NCI-H345 (cell line): ENCODE results near the gene RGS12.

Experiments
- DNase-seq: peaks from one replicate; lab custom pipeline; 2025; lab: John Stamatoyannopoulos, UW

Gene RGS12

DNA sequence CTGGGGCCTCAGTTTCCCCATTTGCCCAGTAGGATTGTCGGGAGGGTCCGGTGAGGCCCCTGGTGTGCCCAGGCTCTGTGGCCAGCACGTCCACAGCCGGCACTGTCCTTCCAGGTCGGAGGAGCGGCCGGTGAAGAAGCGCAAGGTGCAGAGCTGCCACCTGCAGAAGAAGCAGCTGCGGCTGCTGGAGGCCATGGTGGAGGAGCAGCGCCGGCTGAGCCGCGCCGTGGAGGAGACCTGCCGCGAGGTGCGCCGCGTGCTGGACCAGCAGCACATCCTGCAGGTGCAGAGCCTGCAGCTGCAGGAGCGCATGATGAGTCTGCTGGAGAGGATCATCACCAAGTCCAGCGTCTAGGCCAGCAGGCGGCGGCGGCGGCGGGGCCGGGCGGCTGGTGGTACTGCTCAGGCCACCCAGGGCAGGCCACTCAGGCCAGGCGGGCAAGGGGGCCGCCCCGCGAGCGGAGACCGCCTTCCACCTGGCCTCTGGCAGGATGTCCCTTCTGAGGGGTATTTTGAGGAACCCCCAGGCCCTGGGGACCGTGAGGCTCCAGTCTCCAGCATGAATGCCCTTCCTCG is 37.1 kb upstream of the RGS12 start:
- no peak for DNase-seq

DNA sequence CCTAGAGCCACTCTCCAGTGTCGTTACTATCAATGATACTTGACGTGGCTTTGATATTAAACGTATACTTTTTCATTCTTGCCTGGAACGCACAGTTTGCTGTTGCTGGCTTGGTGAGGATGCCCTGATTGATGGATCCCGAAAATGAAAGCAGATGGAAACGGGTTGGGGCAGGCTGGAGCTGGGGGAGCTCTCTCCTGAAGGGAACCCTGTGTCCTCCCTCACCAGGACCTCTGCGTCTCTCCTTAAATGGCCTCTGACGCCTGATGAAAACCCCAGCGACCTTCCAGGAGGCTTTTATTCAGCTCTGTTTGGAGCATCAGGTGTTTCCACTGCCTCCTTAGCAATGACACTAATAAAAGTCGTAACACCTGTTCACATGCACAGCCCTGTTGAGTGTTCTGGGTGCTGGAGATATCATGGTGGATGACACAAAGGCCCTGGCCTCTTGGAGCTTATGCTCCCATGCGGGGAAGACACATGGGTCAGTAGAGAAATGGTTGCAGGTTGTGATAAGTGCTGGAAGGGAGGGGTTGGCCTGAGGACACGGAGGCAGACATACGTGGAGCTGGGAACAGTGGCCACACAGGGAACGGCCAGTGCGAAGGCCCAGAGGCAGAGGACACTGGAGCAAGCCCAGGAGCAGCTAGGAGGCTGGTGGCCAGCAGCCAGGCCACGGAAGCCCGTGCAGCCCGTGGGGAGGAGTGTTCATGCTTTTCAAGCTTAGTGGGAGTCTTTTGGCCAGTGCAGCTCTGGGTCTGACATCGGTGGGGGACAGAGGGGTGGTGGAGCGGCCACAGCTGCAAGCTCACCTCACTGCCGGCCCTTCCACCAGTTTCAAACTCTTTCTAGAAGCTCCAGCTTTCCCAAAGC is 36.4 kb upstream of the RGS12 start:
- DNase-seq, result no peak

DNA sequence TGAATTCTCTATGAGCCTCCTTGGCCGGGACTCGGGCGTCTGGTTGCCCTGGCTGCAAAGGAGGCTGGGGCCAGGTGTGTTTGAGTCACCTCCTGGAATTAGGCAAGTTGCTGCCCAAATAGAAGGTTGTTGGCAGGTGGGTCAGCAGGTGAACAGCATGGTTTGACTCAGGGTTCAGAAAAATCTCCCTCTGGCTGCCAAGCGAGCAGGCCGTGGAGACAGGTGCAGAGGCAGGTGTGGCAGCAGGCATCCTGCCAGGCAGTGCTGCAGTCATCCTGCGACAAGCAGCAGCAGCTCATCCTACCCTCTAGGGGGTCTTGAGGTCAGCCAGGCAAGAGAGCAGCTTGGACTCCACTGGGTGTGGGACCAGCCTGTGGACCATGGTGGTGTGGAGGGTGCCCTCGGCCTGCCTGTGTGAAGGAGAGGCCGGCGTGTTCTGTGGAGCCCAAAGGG is 35.7 kb upstream of the RGS12 start:
- DNase-seq, result peak; percentile 67

DNA sequence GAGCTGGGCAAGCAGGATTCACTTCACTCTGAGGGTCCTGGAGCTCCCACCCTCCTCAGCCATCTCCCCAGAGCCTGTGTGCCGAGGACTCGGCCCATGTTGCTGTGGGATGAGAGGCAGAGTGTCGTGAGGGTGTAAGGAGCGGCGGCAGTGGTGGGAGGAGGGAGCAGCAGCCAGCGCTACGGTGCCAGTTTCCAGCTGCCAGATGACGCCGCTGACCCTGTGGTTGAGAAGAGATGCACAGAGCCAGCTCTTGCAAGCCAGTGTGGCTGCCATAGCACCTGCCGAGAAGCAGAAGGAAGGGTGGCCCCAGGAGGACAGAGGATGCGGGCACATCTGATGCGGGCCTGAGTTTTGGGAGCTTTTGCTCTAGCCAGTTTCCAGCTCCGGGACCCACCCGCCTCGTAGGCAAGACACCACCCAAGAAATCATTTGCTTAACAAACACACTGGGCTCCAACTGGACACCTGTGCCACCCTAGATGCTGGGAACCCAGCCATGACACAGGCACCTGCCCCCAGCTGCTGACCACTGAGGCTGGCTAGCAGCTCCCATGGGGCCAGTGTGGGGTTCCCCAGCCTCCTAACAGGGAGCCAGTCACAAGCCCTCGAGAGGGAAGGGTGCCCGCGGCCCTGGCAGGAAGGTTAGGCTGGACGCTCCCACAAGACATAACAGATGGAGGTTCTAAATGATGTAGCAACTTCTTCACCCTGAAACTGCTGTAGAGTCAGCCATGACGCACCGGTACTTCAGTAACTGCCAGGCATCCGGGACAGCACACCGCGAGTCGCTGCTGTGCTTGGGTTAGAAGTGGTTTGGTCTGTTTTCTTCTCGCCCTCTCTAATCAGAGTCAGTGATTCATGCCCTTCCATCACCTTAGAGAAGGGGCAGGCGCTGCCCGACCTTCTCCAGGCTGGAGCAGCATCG is 35.0 kb upstream of the RGS12 start:
- DNase-seq, result no peak

DNA sequence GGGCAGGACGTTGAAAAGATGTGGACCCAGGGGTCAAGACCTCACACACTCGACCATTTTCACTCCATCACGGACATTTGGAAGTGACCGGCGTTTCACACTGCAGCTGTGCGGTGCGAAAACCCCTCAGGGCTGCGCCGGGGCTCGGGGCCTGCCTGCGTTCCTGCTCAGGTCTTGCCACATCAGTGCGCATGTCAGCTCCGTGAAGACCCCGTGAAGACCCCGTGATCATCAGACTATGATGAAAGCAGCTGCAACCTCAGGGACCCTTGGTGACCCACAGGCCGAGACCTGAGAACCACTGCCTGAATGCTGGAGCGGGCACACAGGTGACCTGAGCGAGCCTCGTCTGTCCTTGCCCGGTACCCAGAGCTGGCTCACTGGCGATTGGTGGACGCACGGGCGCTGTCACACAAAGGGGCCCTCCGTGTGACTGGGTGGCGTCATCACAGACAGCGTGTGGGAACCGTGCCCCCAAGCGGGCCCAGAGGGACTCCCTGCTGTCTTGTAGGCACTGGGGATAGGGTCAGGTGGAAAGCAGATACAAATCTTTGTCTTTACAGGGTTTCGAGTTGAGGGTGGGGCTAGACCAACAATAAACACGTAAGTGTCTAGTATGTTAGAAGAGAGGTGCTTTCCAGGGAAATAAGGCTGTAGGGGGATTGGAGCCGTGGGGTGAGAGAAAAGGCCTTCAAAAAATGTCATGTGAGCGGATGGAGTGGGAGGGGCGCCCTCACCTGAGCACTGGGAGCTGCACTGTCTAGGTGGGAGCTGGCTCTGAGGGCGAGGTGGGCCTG is 31.2 kb upstream of the RGS12 start:
- DNase-seq, result no peak

DNA sequence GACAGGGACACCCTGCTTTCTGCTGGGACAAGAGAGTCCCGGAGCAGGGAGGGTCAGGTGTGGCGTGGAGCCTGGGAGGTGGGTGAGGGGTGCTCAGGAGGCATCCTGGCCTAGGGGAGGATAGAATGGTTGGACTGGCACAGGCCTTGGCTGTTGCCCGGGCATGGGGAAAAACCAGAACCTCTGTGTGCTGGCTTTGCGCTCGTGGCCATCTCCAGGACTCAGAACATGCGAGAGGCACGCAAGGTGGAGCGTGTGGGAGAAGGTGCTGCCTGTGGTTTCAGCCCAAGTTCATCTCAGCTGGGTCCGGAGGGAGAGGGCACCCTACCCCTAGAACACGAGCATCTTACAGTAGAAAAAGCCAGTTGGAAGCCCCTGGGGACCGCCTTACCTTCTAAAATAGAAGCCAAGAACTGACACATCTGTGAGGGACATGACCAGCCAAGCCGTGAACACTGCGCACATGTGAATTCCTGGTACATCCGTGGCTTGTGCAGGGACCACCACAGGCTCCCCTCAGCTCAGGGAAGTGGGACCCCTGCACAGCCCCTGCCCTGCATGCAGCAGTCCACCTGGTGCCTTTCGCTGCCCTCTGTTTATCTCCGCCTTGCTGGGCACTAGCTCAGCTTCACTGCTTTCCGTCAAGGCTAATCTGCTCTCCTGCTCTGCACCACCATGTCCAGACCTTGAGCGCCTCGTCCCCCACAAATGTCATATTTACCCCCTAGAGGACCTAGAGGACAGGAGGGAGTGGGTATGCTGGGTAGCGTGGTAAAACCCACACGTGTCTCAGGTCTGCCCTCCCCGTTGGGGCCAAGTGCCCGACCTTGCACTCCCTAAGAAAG is 30.4 kb upstream of the RGS12 start:
- no peak for DNase-seq

DNA sequence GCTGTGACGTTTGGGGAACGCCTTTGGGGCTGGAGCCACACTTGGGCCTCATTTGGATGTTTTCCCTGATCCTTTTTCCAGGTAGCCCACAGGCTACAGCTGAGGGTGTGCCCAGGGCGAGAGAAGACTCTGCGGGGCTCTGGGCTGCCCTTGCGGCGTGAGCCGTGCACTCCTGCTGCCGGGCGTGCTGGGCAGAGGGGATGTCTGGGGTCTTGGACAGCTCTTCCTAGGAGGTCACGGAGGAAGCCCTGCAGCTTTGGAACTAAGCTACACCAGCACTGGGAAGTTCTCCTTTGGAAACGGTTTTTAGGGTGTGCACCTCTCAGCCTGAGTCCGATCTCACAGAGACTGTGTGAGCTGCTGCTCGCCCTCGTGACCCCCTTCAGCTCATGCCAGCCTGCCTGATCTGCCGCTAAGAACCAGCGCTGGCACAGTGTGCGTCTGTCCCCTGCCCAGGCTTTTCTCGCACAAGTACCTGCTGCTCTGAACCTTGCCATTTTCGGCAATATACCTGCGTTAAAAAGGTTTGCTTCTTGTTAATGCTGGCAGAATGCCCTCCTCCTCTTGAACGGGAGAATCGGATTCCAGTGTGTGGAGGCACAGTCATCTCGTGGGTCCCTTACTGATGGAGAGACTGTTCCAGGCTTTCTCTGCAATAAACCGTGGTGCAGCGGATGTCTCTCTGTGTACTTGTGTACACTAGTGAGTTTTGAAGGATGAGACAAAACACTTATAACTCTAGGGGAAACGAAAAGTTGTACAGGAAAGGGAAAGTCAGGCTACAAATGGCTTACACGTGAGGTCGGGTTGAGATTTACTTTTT is 29.6 kb upstream of the RGS12 start:
- DNase-seq, result no peak

DNA sequence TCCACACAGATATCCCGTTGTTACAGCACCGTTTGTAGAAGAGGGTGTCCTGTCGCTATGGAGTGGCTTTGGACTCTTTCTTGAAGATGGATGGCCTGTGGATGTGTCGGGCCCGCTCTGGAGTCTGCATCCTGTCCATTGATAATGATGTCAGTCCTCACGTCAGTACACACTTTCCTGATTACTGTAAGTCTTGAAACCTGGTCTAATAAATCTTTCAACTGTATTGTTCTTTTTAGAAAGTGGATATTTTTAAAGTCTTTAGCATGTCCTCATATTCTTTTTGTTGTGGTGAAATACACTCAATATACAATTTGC is 29.0 kb upstream of the RGS12 start:
- DNase-seq, result no peak

DNA sequence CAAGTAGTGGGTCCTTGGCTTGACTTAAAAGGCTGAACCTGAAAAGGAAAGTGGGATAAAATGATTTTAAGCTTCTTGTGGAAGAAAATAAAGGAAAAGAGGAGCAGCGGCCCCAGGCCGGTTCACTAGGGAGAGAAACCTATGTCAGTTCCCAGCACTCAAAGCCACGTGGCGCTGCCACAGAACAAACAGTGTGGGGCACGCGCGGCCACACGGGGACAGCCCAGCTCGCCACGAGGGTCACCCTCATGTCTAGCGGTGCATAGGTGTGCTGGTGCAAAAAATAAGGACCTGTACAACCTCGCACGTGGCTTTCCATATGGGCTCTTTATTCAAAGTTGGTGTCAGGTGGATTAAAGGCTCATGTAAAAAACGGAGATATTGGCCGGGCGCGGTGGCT is 26.7 kb upstream of the RGS12 start:
- no peak for DNase-seq

DNA sequence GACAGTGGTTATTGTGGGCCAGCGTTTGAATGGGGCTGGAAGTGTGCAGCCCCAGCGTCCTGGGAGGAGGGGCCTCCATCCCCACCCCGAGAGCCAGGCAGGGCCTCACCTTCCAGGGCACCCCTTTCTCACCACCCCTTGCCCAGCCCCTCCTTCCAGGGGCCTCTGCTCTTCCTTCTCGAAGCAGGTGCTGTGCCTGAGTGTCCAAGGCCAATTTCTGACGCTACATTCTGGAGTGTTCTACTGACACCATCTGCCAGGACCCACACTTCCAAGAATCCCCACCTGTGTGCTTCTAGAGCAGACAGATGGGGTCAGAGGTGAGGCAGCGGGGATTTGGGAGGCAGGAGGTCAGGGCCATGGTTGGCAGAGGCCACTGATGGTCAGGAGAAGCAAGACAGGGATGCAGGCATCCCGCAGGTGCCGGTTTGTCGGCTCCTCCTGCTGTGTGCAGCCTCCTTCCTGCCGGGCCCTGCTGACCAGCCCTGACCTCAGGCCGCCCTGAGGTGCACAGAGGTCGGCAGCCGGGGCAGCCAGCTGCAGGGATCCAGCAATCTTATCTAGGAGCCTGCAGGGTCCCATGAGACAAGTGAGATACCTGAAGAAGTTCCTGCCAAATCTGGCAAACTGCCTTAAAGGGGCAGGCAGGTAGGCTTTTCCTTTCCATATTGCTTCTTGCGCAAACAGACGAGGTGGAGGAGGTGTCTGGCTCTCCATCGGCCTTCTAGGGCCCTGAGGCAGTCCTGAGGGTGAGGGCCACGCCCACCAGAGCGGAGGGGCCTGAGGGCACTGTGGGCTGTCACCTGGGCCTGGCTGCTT is 25.0 kb upstream of the RGS12 start:
- DNase-seq, result no peak

DNA sequence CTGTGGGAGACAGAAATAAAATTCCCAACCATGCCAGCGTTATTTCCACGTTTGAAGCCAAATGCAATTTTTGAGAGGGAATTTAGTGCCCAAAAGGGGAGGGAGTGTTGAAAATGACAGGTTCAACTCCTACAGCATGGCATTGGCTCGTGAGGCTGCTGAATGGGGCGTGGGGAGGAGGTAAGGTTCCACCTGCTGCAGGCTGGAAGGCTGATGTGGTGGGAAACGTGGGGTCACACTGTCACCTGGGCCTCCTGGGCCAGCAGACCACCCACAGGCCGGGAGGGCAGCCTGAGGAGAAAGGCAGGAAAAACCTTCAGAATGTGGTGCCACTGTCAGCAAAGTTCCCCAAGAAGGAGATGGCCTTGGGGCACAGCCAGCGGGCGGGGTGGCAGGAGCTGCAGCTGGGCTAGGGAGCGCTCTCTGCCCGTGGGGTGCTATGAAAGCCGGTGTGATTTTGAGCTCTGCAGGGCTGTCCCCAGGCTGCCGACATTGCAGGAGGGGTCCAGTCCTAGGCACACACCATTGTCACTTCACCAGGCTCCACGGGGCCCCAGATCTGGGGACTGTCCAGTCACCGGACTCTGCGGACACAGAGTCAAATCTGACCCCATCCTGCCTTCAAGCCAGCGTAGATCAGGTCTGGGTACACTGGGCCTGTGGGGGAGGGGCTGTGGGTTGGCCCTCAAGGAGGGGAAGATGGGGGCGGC is 24.3 kb upstream of the RGS12 start:
- no peak for DNase-seq

DNA sequence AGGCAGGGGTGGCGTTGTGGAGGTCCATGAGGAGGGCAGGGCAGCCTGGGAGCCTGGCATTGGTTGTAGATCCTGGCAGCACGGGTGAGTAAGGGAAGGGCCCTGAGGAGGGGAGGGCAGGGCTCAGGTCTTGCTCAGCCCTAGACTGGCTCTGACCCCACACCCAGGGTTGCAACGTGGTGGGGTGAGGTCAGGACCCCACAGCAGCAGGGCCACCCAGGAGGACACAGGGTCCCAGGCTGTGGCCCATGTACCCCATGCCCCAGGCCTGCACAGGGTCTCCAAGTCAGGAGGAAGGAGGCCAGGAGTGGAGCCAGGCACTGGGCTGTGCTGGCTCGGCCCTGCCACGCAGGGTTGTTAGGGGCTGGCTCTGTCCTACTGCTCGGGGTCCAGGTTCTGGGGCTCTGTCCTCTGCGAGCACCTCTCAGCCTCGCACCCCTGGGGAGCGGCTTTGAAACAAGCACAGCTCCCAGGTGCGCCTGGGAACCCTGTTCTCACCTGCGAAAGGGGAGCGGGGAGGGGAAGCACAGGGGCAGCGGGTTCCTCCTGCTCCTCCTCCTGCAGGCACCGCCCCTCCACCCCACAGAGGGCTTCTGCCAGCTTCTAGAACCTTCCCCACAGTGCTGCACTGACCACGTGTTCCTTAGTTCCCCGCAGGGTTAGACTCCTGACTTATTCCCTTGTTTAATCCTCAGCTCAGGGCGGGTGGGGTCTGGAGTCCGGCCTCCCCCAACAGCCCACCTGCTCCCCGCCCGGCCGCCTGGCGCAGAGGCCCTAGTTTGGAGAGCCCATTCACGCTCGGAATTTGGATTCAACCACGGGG is 23.5 kb upstream of the RGS12 start:
- no peak for DNase-seq

DNA sequence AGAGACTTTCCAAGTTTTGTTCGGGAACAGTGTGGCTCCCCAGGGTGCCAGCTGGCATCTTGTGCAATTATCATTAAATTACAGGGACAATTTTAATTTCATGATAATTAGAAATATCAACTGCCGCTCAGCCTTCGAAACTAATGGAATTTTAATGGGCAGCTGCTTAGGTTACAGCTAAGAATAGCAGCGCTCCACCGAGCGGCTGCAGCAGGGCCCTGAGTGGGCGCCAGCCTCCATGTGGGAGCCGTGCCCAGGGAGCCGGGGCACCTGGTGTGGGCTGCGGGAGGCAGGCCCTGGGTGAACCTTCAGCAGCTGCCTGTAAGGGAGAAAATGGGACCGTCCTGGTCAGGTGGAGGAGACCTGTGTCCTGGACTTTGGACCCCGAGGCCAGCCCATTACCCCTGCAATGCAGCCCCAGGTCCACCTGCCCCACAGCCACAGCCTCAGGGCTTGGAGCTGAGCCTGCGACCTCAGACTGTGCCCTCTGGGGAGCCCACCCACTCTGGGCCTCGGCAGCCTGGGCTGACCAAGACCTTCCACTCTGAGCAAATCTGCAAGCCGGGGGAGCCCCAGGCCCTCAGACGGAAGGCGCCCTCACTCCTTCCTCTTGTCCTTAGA is 22.7 kb upstream of the RGS12 start:
- DNase-seq, result no peak

DNA sequence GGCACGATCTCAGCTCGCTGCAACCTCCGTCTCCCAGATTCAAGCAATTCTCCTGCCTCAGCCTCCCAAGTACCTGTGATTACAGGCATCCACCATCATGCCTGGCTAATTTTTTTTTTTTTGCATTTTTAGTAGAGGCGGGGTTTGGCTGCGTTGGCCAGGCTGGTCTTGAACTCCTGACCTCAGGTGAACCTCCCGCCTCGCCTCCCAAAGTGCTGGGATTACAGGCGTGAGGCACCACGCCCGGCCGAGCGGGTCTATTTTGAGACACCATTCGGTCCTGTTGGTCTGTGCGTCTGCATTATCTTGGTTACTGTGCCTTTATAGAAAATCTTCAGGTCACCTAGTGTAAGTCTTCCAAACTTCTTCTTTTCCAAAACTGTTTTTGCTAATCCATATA is 21.7 kb upstream of the RGS12 start:
- DNase-seq, result no peak

DNA sequence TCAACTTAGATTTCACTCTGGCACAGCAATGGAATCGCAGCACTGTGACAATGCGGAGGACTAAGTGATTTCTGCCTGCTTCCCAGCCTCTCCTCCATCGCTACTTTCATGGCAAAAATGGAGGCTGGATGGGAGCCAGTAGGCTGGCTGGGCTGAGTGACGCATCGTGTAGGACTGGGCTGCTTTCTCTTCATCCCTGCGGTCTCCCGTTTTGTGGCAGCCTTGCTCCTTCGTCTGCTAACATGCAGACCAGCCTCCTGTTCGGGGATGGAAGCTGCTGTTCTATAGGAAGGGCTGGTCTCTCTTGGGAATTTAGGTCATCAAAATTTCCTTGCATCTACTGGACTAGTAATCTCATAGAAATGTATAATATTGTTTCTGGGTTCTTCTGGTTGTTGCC is 15.8 kb upstream of the RGS12 start:
- DNase-seq, result no peak

DNA sequence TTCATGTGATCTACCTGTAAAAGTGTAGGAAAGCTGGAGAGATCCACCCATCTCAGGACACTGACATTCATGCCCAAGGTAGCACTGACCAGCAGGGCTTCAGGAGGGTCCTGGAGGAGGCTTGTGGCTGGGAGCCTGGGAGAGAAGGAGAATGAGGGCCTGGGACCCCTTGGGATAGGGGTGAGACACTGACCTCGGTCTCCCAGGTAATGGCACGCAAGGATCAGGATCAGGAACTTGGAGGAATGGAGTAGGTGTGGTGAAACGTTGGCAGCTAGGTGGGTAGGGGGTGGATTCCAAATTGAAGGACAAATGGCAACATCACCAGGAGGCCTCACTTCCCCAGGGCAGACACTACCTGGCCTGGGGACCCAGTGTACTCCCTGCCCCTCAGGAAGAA is 12.4 kb upstream of the RGS12 start:
- no peak for DNase-seq

DNA sequence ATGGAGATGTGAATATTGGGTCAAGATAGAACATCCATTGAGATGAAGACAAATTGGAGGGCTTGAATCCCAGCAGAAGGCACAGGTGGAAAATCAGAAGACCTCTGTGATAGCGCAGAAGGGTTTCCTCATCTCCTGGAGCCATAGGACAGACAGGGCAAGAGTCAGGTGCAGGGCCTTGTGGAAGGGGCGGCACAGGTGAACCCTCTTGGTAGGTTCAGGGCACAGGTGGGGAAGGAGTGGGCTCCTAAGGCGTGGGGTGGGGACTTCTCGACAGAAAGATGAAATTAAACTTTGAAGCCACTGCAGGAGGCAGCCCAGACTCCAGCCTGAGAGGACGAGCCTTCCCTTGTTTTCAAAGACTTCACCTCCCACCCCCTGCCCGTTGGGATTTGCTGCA is 9.3 kb upstream of the RGS12 start:
- DNase-seq, result no peak
